Sigmoid colon (tissue), 7 donors: ENCODE results near the gene LUC7L. TPM values are rescaled to one million over a fixed set of nuclear protein-coding genes. Genes with fewer than 3 reads are reported as not detected.
A peak's percentile ranks its signal among the peaks of the same experiment; 100 is the strongest.

Experiments used
- DNase-seq: peaks from one replicate; pipeline ENCODE4 v3.0.0-alpha.2; 2019
- H3K27ac ChIP-seq, 4 donors: fragments of 200-600 bp; sonication (generic); one replicate each; pipeline ENCODE4 v1.5.1; 2016 to 2019; ENCODE audit warnings: mild to moderate bottlenecking in 1 of 4
- H3K27me3 ChIP-seq, 3 donors: fragments of 200-600 bp; sonication (generic); one replicate each; pipeline ENCODE4 v1.5.1; 2019; ENCODE audit warnings: mild to moderate bottlenecking in 1 of 3
- H3K36me3 ChIP-seq, 4 donors: fragments of 200-600 bp; sonication (generic); one replicate each; pipeline ENCODE4 v1.5.1; 2016 to 2019
- H3K4me1 ChIP-seq, 4 donors: fragments of 200-600 bp; sonication (generic); one replicate each; pipeline ENCODE4 v1.5.1; 2017 to 2019
- H3K4me3 ChIP-seq, 4 donors: fragments of 200-600 bp; sonication (generic); one replicate each; pipeline ENCODE4 v1.5.1; 2017 to 2019; ENCODE audit warnings: mild to moderate bottlenecking in 2 of 4, moderate library complexity in 1 of 4
- H3K9me3 ChIP-seq, 4 donors: fragments of 200-600 bp in 3 of 4; sonication (generic) in 3 of 4; one replicate each; pipeline versions ENCODE4 v1.5.1 to v1.6.1; 2013 to 2019
- EP300 ChIP-seq, 4 donors: sonication (generic); formaldehyde crosslinking; IDR thresholded peaks; one replicate each; pipeline ENCODE4 v1.6.1; 2017; ENCODE audit warnings: antibody characterized with exemption in 4 of 4
- POLR2A ChIP-seq, 2 donors: fragments of 450-650 bp; IDR thresholded peaks; one replicate each; pipeline ENCODE4 v1.6.1; 2016; ENCODE audit warnings: antibody characterized with exemption in 2 of 2, mild to moderate bottlenecking in 2 of 2, moderate library complexity in 2 of 2
- POLR2AphosphoS5 ChIP-seq, 4 donors: sonication (generic); formaldehyde crosslinking; IDR thresholded peaks; one replicate each; pipeline ENCODE4 v1.6.1; 2017; ENCODE audit warnings: antibody characterized with exemption in 4 of 4
- WGBS, 2 donors: extraction: QIAGEN DNeasy Blood & Tissue Kit; methylation state at CpG; one replicate each; pipeline ENCODE4 v1.1.7; 2013; 5-methylcytosine and 5-hydroxymethylcytosine counted together
- intact Hi-C: fragments of 100-400 bp; cut with DNase I; formaldehyde crosslinking; loops from one replicate; pipeline ENCODE4 v1.15.1; 2023
- polyA plus RNA-seq, 3 donors: library from polyadenylated mRNA; stranded (reverse); fragments of 200-250 nt; gene quantifications; one replicate each; pipeline ENCODE4 v1.2.3, GENCODE V29; 2013
- total RNA-seq, 4 donors: library from RNA; depleted of rRNA; stranded (reverse); fragments of >200 nt; gene quantifications; one replicate each; pipeline ENCODE4 v1.1.0, GENCODE V29; 2016
- TF ChIP-seq, protein P1 (sequence below), 4 experiments: fragments of 450-650 bp in 3 of 4; fragments of 200-600 bp in 1 of 4; IDR thresholded peaks; one replicate each; pipeline ENCODE4 v1.5.1; 2016 to 2019; ENCODE audit warnings: antibody characterized with exemption in 4 of 4, mild to moderate bottlenecking in 3 of 4, moderate library complexity in 2 of 4
- donor health status: healthy with polysubstance abuse.
- donor health status: Bipolar disorder and iron deficiency.
- donor health status: healthy.

The LUC7L gene
- total and polyA plus RNA-seq, 7 donors: 21.0 to 138 (median 55.8) TPM

DNA sequence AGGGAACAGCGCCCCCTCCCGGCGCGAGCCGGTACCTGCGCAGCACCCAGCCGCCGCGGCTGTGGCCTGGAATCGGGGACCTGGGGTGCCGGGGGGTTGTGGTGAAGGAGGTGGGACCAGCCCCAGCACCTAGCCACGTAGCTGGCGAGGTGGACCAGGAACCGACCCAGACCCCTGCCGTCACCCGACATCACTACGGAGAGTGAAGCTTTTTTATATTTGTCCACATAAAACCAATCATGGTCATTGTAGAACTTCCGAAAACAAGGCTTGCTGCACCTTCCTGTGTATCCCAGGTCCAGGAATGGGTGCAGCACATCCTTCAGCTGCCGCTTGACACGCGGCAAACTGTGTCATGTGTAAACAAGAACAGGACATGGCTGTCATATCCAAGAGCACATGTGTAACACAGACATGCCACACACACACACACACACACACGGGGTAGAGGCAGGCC lies 47.7 kb downstream of the LUC7L start:
- H3K4me3 ChIP-seq: peak overlapping the region in 2 of 4 donors; percentile 30 to 36
- H3K27ac ChIP-seq: no peak overlapping the region
- no peaks in the 10 kb centered on the region for H3K9me3 ChIP-seq
- intact Hi-C loops: loop anchor here (1.0 kb wide), 1 partner anchor 74 kb away; no protein-coding TSS in a partner anchor
- no peaks in the 10 kb centered on the region for H3K36me3 ChIP-seq
- 3 to 8% methylated on average over 22 of the region's 22 CpGs for WGBS, 2 donors
- H3K27me3 ChIP-seq: peaks cover 34 to 45% (median 42%) of the 10 kb centered on the region in 3 donors
- no peak for TF ChIP-seq EP300 (IDR thresholded peaks at IDR 0.05)
- TF ChIP-seq, protein P1, sequence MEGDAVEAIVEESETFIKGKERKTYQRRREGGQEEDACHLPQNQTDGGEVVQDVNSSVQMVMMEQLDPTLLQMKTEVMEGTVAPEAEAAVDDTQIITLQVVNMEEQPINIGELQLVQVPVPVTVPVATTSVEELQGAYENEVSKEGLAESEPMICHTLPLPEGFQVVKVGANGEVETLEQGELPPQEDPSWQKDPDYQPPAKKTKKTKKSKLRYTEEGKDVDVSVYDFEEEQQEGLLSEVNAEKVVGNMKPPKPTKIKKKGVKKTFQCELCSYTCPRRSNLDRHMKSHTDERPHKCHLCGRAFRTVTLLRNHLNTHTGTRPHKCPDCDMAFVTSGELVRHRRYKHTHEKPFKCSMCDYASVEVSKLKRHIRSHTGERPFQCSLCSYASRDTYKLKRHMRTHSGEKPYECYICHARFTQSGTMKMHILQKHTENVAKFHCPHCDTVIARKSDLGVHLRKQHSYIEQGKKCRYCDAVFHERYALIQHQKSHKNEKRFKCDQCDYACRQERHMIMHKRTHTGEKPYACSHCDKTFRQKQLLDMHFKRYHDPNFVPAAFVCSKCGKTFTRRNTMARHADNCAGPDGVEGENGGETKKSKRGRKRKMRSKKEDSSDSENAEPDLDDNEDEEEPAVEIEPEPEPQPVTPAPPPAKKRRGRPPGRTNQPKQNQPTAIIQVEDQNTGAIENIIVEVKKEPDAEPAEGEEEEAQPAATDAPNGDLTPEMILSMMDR (IDR thresholded peaks at IDR 0.05): peak; percentile 84 to 96 (median 92)
- no peak for TF ChIP-seq POLR2A (IDR thresholded peaks at IDR 0.05)
- TF ChIP-seq POLR2AphosphoS5 (IDR thresholded peaks at IDR 0.05): no peak
- peaks cover 0 to 18% (median 18%) of the 10 kb centered on the region in 4 donors for H3K4me1 ChIP-seq
- peak; percentile 81 for DNase-seq

- intact Hi-C loops: loop anchor here (1.0 kb wide), 1 partner anchor 74 kb away; no protein-coding TSS in a partner anchor
- Histone ChIP-seq H3K4me1 (peaks cover 0 to 21% (median 19%) of the 10 kb centered on the region in 4 donors), H3K4me3 (peak overlapping the region in 3 of 4 donors; percentile 16 to 36 (median 30)), H3K27me3 (peaks cover 34 to 47% (median 42%) of the 10 kb centered on the region in 3 donors), H3K27ac (no peak overlapping the region), H3K36me3 (no peaks in the 10 kb centered on the region), H3K9me3 (no peaks in the 10 kb centered on the region)
- TF ChIP-seq POLR2AphosphoS5 (IDR thresholded peaks at IDR 0.05): peak in 2 of 4 donors; percentile 5 to 12
- TF ChIP-seq, protein P1 (IDR thresholded peaks at IDR 0.05): no peak
- no peak for TF ChIP-seq POLR2A (IDR thresholded peaks at IDR 0.05)
- no peak for TF ChIP-seq EP300 (IDR thresholded peaks at IDR 0.05)
- no peak for DNase-seq
- WGBS, 2 donors: 1 to 2% methylated on average over 89 of the region's 89 CpGs
These were observed 48.3 kb downstream of the LUC7L start for GRCh38 chr16:180681-181564.

DNA sequence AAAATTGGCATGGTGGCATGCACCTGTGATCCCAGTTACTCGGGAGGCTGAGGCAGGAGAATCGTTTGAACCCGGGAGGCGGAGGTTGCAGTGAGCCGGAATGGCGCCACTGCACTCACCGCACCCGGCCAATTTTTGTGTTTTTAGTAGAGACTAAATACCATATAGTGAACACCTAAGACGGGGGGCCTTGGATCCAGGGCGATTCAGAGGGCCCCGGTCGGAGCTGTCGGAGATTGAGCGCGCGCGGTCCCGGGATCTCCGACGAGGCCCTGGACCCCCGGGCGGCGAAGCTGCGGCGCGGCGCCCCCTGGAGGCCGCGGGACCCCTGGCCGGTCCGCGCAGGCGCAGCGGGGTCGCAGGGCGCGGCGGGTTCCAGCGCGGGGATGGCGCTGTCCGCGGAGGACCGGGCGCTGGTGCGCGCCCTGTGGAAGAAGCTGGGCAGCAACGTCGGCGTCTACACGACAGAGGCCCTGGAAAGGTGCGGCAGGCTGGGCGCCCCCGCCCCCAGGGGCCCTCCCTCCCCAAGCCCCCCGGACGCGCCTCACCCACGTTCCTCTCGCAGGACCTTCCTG lies 49.1 kb downstream of the LUC7L start, which contains the start of gene HBQ1:
Gene HBQ1 (plus strand): TSS at position 359 of the 575 bp plus-strand sequence. CDS start 28 bp downstream, at position 387.
- no peak within 1 kb of the TSS for H3K27ac ChIP-seq
- TF ChIP-seq EP300 (IDR thresholded peaks at IDR 0.05): no peak
- TF ChIP-seq, protein P1 (IDR thresholded peaks at IDR 0.05): peak in 1 of 4 experiments; percentile 28
- peak within 1 kb of the TSS in 3 of 4 donors; percentile 16 to 36 (median 30) for H3K4me3 ChIP-seq
- H3K27me3 ChIP-seq: peaks cover 38 to 54% (median 47%) of the 10 kb centered on the region in 3 donors
- intact Hi-C loops: no loop called here
- DNase-seq: no peak
- H3K4me1 ChIP-seq: peaks cover 0 to 22% (median 19%) of the 10 kb centered on the region in 4 donors
- WGBS, 2 donors: 8 to 9% methylated on average over 59 of the region's 59 CpGs
- H3K36me3 ChIP-seq: no peaks in the 10 kb centered on the region
- no peaks in the 10 kb centered on the region for H3K9me3 ChIP-seq

GRCh38 chr16:179211-180092 lies 49.8 kb downstream of the LUC7L start:
- DNase-seq: no peak
- intact Hi-C loops: no loop called here
- WGBS, 2 donors: 57 to 75% methylated on average over 17 of the region's 17 CpGs
- Histone ChIP-seq H3K4me3 (no peak overlapping the region), H3K9me3 (no peaks in the 10 kb centered on the region), H3K4me1 (peaks cover 0 to 22% (median 19%) of the 10 kb centered on the region in 4 donors), H3K36me3 (no peaks in the 10 kb centered on the region), H3K27me3 (peaks cover 44 to 61% (median 52%) of the 10 kb centered on the region in 3 donors), H3K27ac (no peak overlapping the region)
- TF ChIP-seq, protein P1 (IDR thresholded peaks at IDR 0.05): no peak
- TF ChIP-seq EP300 (IDR thresholded peaks at IDR 0.05) (no peak), POLR2A (IDR thresholded peaks at IDR 0.05) (no peak), POLR2AphosphoS5 (IDR thresholded peaks at IDR 0.05) (no peak)
